Measurements from ENCODE around the gene PDCD2. TPM values are rescaled to one million over a fixed set of nuclear protein-coding genes. Genes with fewer than 3 reads are reported as not detected.
"Not testable (repeated sequence)": the region's sequence is repeated elsewhere in the genome, so short reads cannot be mapped to it uniquely, and the experiment has no call there.

The PDCD2 gene, protein sequence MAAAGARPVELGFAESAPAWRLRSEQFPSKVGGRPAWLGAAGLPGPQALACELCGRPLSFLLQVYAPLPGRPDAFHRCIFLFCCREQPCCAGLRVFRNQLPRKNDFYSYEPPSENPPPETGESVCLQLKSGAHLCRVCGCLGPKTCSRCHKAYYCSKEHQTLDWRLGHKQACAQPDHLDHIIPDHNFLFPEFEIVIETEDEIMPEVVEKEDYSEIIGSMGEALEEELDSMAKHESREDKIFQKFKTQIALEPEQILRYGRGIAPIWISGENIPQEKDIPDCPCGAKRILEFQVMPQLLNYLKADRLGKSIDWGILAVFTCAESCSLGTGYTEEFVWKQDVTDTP
- 48.6 TPM for polyA plus RNA-seq (2013, experiment 1 of 2)
- 49.0 TPM for polyA plus RNA-seq (2013, experiment 2 of 2)

GRCh38 chr6:170584181-170584953, at the start of gene PDCD2:
TSS of gene PDCD2 (minus strand) at chr6:170584637. CDS start at chr6:170584581, 56 bp downstream.
- Histone ChIP-seq H3K4ac (ENCODE audit: low read length) (no peak within 1 kb of the TSS), H2BK12ac (ENCODE audit: low read length) (no peak within 1 kb of the TSS), H3K4me1 (ENCODE audit: control insufficient read depth in 2 of 2, insufficient read depth in 1 of 2, low read depth in 1 of 2, low read length in 2 of 2) (peaks cover 2 to 10% of the 10 kb centered on the region in 2 donors), H3K79me1 (ENCODE audit: low read depth, low read length) (peaks cover 6% of the 10 kb centered on the region), H3K9ac (ENCODE audit: low read depth, low read length, poor library complexity) (peak within 1 kb of the TSS; percentile 99), H4K8ac (ENCODE audit: low read depth, low read length) (no peak within 1 kb of the TSS), H3K36me3 (replicated peaks in 1 of 2; ENCODE audit: control insufficient read depth in 2 of 2, insufficient read depth in 2 of 2, low read length in 2 of 2) (peaks cover 11 to 40% of the 10 kb centered on the region in 2 donors), H4K91ac (ENCODE audit: low read depth, low read length, poor library complexity) (no peak within 1 kb of the TSS), H3K4me3 (ENCODE audit: low read length in 2 of 2) (peak within 1 kb of the TSS; percentile 67 to 100), H3K23ac (ENCODE audit: low read depth, low read length, poor library complexity) (peak within 1 kb of the TSS; percentile 98), H3K9me3 (replicated peaks in 1 of 2; ENCODE audit: control insufficient read depth in 2 of 2, insufficient read depth in 1 of 2, low read depth in 1 of 2, low read length in 2 of 2) (no peaks in the 10 kb centered on the region), H2BK5ac (ENCODE audit: low read length) (no peak within 1 kb of the TSS), H2BK120ac (ENCODE audit: low read depth, low read length) (no peak within 1 kb of the TSS), H3K14ac (ENCODE audit: low read length) (peak within 1 kb of the TSS; percentile 90), H3K4me2 (ENCODE audit: insufficient read depth, low read length, poor library complexity, severe bottlenecking) (peak within 1 kb of the TSS; percentile 93), H2BK15ac (ENCODE audit: low read length) (no peak within 1 kb of the TSS), H2AK5ac (ENCODE audit: low read depth, low read length) (no peak within 1 kb of the TSS), H3K18ac (ENCODE audit: low read length) (peak within 1 kb of the TSS; percentile 90), H3K27ac (replicated peaks; ENCODE audit: low read length) (peak within 1 kb of the TSS; percentile 47), H3K27me3 (ENCODE audit: control insufficient read depth in 3 of 3, insufficient read depth in 3 of 3, low read depth in 1 of 3, low read length in 3 of 3) (no peaks in the 10 kb centered on the region), H2AFZ (ENCODE audit: low read length) (peak within 1 kb of the TSS; percentile 93)
- DNase-seq (ENCODE audit: low spot score), result peak; percentile 81
- WGBS, 2 donors (ENCODE audit: extremely low coverage in 2 of 2, insufficient read length in 2 of 2, insufficient replicate concordance in 1 of 2), result no CpG with 5 or more reads among the region's 81 CpGs

DNA sequence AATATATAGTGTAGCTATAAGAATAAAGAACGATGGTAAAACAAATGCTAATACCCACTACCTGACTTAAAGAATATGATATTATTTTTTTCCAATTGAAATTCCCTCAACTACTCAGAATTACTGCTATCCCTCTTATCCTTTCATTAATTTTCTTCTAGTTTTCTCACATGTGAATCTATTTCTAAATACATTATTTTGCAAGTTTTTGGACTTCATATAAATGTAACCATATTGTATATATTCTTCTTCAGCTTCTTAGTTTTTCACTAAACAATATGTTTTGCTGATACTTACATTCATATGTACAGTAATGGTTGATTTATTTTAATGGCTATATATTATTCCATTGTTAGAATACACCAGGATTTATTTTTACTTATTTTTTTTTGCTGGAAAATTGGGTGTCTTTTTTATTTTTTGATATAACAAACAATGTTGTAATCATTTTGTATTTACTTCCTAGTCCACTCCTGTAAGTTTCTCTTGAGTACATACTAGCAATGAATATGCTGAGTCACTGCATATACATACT, 31.6 kb upstream of the PDCD2 start:
- not testable (repeated sequence) for H3K27me3 ChIP-seq (ENCODE audit: control insufficient read depth in 3 of 3, insufficient read depth in 3 of 3, low read depth in 1 of 3, low read length in 3 of 3); DNase-seq (ENCODE audit: low spot score); H2AFZ ChIP-seq (ENCODE audit: low read length); H2BK120ac ChIP-seq (ENCODE audit: low read depth, low read length); H3K9me3 ChIP-seq (replicated peaks in 1 of 2; ENCODE audit: control insufficient read depth in 2 of 2, insufficient read depth in 1 of 2, low read depth in 1 of 2, low read length in 2 of 2); H3K4me1 ChIP-seq (ENCODE audit: control insufficient read depth in 2 of 2, insufficient read depth in 1 of 2, low read depth in 1 of 2, low read length in 2 of 2); H3K14ac ChIP-seq (ENCODE audit: low read length); H3K4me3 ChIP-seq (ENCODE audit: low read length in 2 of 2); H3K79me1 ChIP-seq (ENCODE audit: low read depth, low read length); H3K9ac ChIP-seq (ENCODE audit: low read depth, low read length, poor library complexity); H3K27ac ChIP-seq (replicated peaks; ENCODE audit: low read length); H3K4me2 ChIP-seq (ENCODE audit: insufficient read depth, low read length, poor library complexity, severe bottlenecking); H3K18ac ChIP-seq (ENCODE audit: low read length); H2AK5ac ChIP-seq (ENCODE audit: low read depth, low read length); H3K4ac ChIP-seq (ENCODE audit: low read length); H4K8ac ChIP-seq (ENCODE audit: low read depth, low read length); H3K23ac ChIP-seq (ENCODE audit: low read depth, low read length, poor library complexity); H3K36me3 ChIP-seq (replicated peaks in 1 of 2; ENCODE audit: control insufficient read depth in 2 of 2, insufficient read depth in 2 of 2, low read length in 2 of 2); H4K91ac ChIP-seq (ENCODE audit: low read depth, low read length, poor library complexity); H2BK5ac ChIP-seq (ENCODE audit: low read length); H2BK12ac ChIP-seq (ENCODE audit: low read length); H2BK15ac ChIP-seq (ENCODE audit: low read length)
- WGBS, 2 donors (ENCODE audit: extremely low coverage in 2 of 2, insufficient read length in 2 of 2, insufficient replicate concordance in 1 of 2), result no CpG with 5 or more reads among the region's 1 CpG

GRCh38 chr6:170612256-170612804, 27.9 kb upstream of the PDCD2 start:
- H4K91ac ChIP-seq (ENCODE audit: low read depth, low read length, poor library complexity); H2BK5ac ChIP-seq (ENCODE audit: low read length); H2AK5ac ChIP-seq (ENCODE audit: low read depth, low read length); H2BK120ac ChIP-seq (ENCODE audit: low read depth, low read length); H3K18ac ChIP-seq (ENCODE audit: low read length); H3K14ac ChIP-seq (ENCODE audit: low read length); H2BK15ac ChIP-seq (ENCODE audit: low read length); H2AFZ ChIP-seq (ENCODE audit: low read length); H3K4ac ChIP-seq (ENCODE audit: low read length); DNase-seq (ENCODE audit: low spot score); H3K4me1 ChIP-seq (ENCODE audit: control insufficient read depth in 2 of 2, insufficient read depth in 1 of 2, low read depth in 1 of 2, low read length in 2 of 2); H3K23ac ChIP-seq (ENCODE audit: low read depth, low read length, poor library complexity); H3K36me3 ChIP-seq (replicated peaks in 1 of 2; ENCODE audit: control insufficient read depth in 2 of 2, insufficient read depth in 2 of 2, low read length in 2 of 2); H3K9me3 ChIP-seq (replicated peaks in 1 of 2; ENCODE audit: control insufficient read depth in 2 of 2, insufficient read depth in 1 of 2, low read depth in 1 of 2, low read length in 2 of 2); H4K8ac ChIP-seq (ENCODE audit: low read depth, low read length); H3K79me1 ChIP-seq (ENCODE audit: low read depth, low read length); H3K27ac ChIP-seq (replicated peaks; ENCODE audit: low read length); H3K9ac ChIP-seq (ENCODE audit: low read depth, low read length, poor library complexity); H3K4me3 ChIP-seq (ENCODE audit: low read length in 2 of 2); H3K4me2 ChIP-seq (ENCODE audit: insufficient read depth, low read length, poor library complexity, severe bottlenecking); H2BK12ac ChIP-seq (ENCODE audit: low read length): not testable (repeated sequence)
- H3K27me3 ChIP-seq (ENCODE audit: control insufficient read depth in 3 of 3, insufficient read depth in 3 of 3, low read depth in 1 of 3, low read length in 3 of 3), result peaks cover 0 to 13% (median 2%) of the 10 kb centered on the region in 3 experiments
- no CpG with 5 or more reads among the region's 55 CpGs for WGBS, 2 donors (ENCODE audit: extremely low coverage in 2 of 2, insufficient read length in 2 of 2, insufficient replicate concordance in 1 of 2)
